Keratinocyte (primary cell): ENCODE measurements around the gene SLC34A1. TPM values are rescaled to one million over a fixed set of nuclear protein-coding genes. Genes with fewer than 3 reads are reported as not detected.
"Not testable (repeated sequence)": the region's sequence is repeated elsewhere in the genome, so short reads cannot be mapped to it uniquely, and the experiment has no call there.

Experiments
- DNase-seq: peaks from one replicate; pipeline ENCODE4 v3.0.0-alpha.2; 2011; ENCODE audit warnings: low read depth, missing footprints, low spot score
- FAIRE-seq: peaks from 2 replicates; lab custom pipeline; 2011; peaks lifted over from hg19 to GRCh38; lab: Jason Lieb, UNC
- H2AFZ ChIP-seq: 2 replicates; pipeline ENCODE4 v1.6.0; 2012; ENCODE audit warnings: low read length, control low read depth, inconsistent platforms; ENCODE audit not compliant: control insufficient read depth
- H3K27ac ChIP-seq: 2 replicates; pipeline ENCODE4 v1.5.1; 2011; ENCODE audit warnings: low read length; ENCODE audit not compliant: control insufficient read depth, insufficient read depth
- H3K27me3 ChIP-seq: 3 replicates; pipeline ENCODE4 v1.6.0; 2011; ENCODE audit warnings: low read length; ENCODE audit not compliant: control insufficient read depth, insufficient read depth; ENCODE audit errors: extremely low read depth
- H3K36me3 ChIP-seq, 2 experiments: 2 replicates in 1 of 2; 3 replicates in 1 of 2; pipeline ENCODE4 v1.5.1; 2011; ENCODE audit warnings: low read length in 2 of 2, mild to moderate bottlenecking in 1 of 2; ENCODE audit not compliant: control insufficient read depth in 2 of 2, insufficient read depth in 2 of 2; ENCODE audit errors: extremely low read depth in 1 of 2
- H3K4me1 ChIP-seq: 3 replicates; pipeline ENCODE4 v1.5.1; 2011; ENCODE audit warnings: low read length; ENCODE audit not compliant: control insufficient read depth, insufficient read depth; ENCODE audit errors: extremely low read depth
- H3K4me2 ChIP-seq: 3 replicates; pipeline ENCODE4 v1.6.0; 2011; ENCODE audit warnings: low read depth, low read length; ENCODE audit not compliant: control insufficient read depth, insufficient read depth; ENCODE audit errors: extremely low read depth
- H3K4me3 ChIP-seq, 3 experiments: fragments of 200-600 bp in 1 of 3; sonication (generic) in 1 of 3; 2 replicates in 2 of 3; 3 replicates in 1 of 3; pipeline ENCODE4 v1.5.1; 2011 to 2016; ENCODE audit warnings: low read length in 3 of 3, mild to moderate bottlenecking in 3 of 3, control low read depth in 2 of 3, inconsistent platforms in 1 of 3, low read depth in 1 of 3, mixed read lengths in 1 of 3, mixed run types in 1 of 3, moderate library complexity in 1 of 3; ENCODE audit not compliant: control insufficient read depth in 2 of 3, insufficient read depth in 2 of 3; ENCODE audit errors: extremely low read depth in 1 of 3
- H3K79me2 ChIP-seq: 2 replicates; pipeline ENCODE4 v1.6.0; 2012; ENCODE audit warnings: low read length; ENCODE audit not compliant: control insufficient read depth, insufficient read depth
- H3K9ac ChIP-seq: 3 replicates; pipeline ENCODE4 v1.6.0; 2011; ENCODE audit warnings: low read length; ENCODE audit not compliant: control insufficient read depth, insufficient read depth; ENCODE audit errors: extremely low read depth
- H3K9me1 ChIP-seq: 3 replicates; pipeline ENCODE4 v1.6.0; 2011; ENCODE audit warnings: low read length; ENCODE audit not compliant: control insufficient read depth, insufficient read depth; ENCODE audit errors: extremely low read depth
- H3K9me3 ChIP-seq: 2 replicates; pipeline ENCODE4 v1.5.1; 2012; ENCODE audit warnings: low read depth, low read length; ENCODE audit not compliant: control insufficient read depth
- H4K20me1 ChIP-seq: 3 replicates; pipeline ENCODE4 v1.6.0; 2011; ENCODE audit warnings: low read length; ENCODE audit not compliant: control insufficient read depth, insufficient read depth; ENCODE audit errors: extremely low read depth
- CTCF ChIP-seq, 3 experiments: IDR thresholded peaks in 1 of 3; conservative IDR thresholded peaks in 1 of 3; optimal IDR thresholded peaks in 1 of 3; 2 replicates in 2 of 3; 3 replicates in 1 of 3; pipeline versions ENCODE3 to v1.5.1; 2011; ENCODE audit warnings: low read length in 3 of 3, mild to moderate bottlenecking in 3 of 3, moderate library complexity in 2 of 3, control low read depth in 1 of 3, inconsistent platforms in 1 of 3; ENCODE audit not compliant: insufficient read depth in 2 of 3; ENCODE audit errors: extremely low read depth in 1 of 3
- EZH2 ChIP-seq: IDR thresholded peaks from one replicate; pipeline ENCODE4 v1.6.1; 2012; ENCODE audit warnings: inconsistent platforms, mild to moderate bottlenecking, low read length, moderate library complexity
- dilution Hi-C: fragments of 300-500 bp; cut with MboI; formaldehyde crosslinking; loops from one replicate; pipeline ENCODE4 v1.7.0; 2020; ENCODE audit warnings: low sequenced_read_pairs; ENCODE audit not compliant: extremely low pct_ligation_motif_present
- polyA plus RNA-seq, 5 experiments: library from polyadenylated mRNA; depleted of rRNA in 3 of 5; stranded (reverse) in 3 of 5; stranded (forward) in 1 of 5; unstranded in 1 of 5; fragments of >200 nt; gene quantifications; 1 replicate in 1 of 5; 2 replicates in 3 of 5; 3 replicates in 1 of 5; pipeline versions ENCODE4 v1.2.1 to v1.2.3, GENCODE V29; 2011 to 2012; ENCODE audit warnings: missing spikeins in 2 of 5, low read depth in 1 of 5, low replicate concordance in 1 of 5

Gene SLC34A1
- polyA plus RNA-seq, 1 donor (not counting 4 experiments of a cell fraction or from before 2014, with no cell fraction given): 0.07 TPM

- H3K9me3 ChIP-seq: no peaks in the 10 kb centered on the region
- no peak overlapping the region for H2AFZ ChIP-seq
- no peaks in the 10 kb centered on the region for H4K20me1 ChIP-seq
- FAIRE-seq (no peak), DNase-seq (no peak)
- no peaks in the 10 kb centered on the region for H3K27me3 ChIP-seq
- H3K27ac ChIP-seq: no peak overlapping the region
- dilution Hi-C loops: no loop called here
- H3K9ac ChIP-seq: no peak overlapping the region
- H3K36me3 ChIP-seq: no peaks in the 10 kb centered on the region
- no peaks in the 10 kb centered on the region for H3K4me1 ChIP-seq
- H3K9me1 ChIP-seq: no peaks in the 10 kb centered on the region
- H3K4me3 ChIP-seq: no peak overlapping the region
- H3K4me2 ChIP-seq: peak overlapping the region; percentile 38
- no peaks in the 10 kb centered on the region for H3K79me2 ChIP-seq
- no peak for TF ChIP-seq CTCF (optimal IDR thresholded peaks at IDR 0.05 in 1 of 3, IDR thresholded peaks at IDR 0.05 in 1 of 3, conservative IDR thresholded peaks at IDR 0.05 in 1 of 3; ENCODE audit: extremely low read depth in 1 of 3, insufficient read depth in 2 of 3, low read length in 3 of 3)
- TF ChIP-seq EZH2: no peak
These were observed 28.5 kb downstream of the SLC34A1 start for GRCh38 chr5:177412603-177413233.

GRCh38 chr5:177414481-177414880 lies 30.2 kb downstream of the SLC34A1 start:
- no peak overlapping the region for H3K27ac ChIP-seq
- H2AFZ ChIP-seq: no peak overlapping the region
- no peaks in the 10 kb centered on the region for H3K9me3 ChIP-seq
- H3K9ac ChIP-seq: no peak overlapping the region
- H4K20me1 ChIP-seq: no peaks in the 10 kb centered on the region
- no peak for TF ChIP-seq CTCF (optimal IDR thresholded peaks at IDR 0.05 in 1 of 3, IDR thresholded peaks at IDR 0.05 in 1 of 3, conservative IDR thresholded peaks at IDR 0.05 in 1 of 3; ENCODE audit: extremely low read depth in 1 of 3, insufficient read depth in 2 of 3, low read length in 3 of 3)
- no peak for TF ChIP-seq EZH2
- H3K79me2 ChIP-seq: no peaks in the 10 kb centered on the region
- DNase-seq: no peak
- H3K27me3 ChIP-seq: no peaks in the 10 kb centered on the region
- H3K9me1 ChIP-seq: no peaks in the 10 kb centered on the region
- no peak overlapping the region for H3K4me3 ChIP-seq
- dilution Hi-C loops: no loop called here
- no peaks in the 10 kb centered on the region for H3K4me1 ChIP-seq
- FAIRE-seq: no peak
- H3K4me2 ChIP-seq: no peak overlapping the region
- H3K36me3 ChIP-seq: no peaks in the 10 kb centered on the region

- H3K27me3 ChIP-seq, H4K20me1 ChIP-seq, H3K79me2 ChIP-seq, H3K27ac ChIP-seq, FAIRE-seq, H3K36me3 ChIP-seq, H3K9me1 ChIP-seq, H3K4me3 ChIP-seq, H3K9ac ChIP-seq, dilution Hi-C loops, H3K4me1 ChIP-seq, H3K4me2 ChIP-seq, DNase-seq, H2AFZ ChIP-seq, H3K9me3 ChIP-seq: not testable (repeated sequence)
These were observed 32.8 kb downstream of the SLC34A1 start for GRCh38 chr5:177417081-177417480.
